GM12892 (cell line): ENCODE data around the gene CYTH3.

ENCODE experiments used
- POLR2A ChIP-seq: IDR thresholded peaks from 2 replicates; pipeline ENCODE4 v1.6.1; 2011; ENCODE audit warnings: low read depth, low read length, control low read depth
- POLR2AphosphoS5 ChIP-seq: IDR thresholded peaks from 2 replicates; pipeline ENCODE4 v1.6.1; 2011; ENCODE audit warnings: low read depth, low read length, control low read depth

- TF ChIP-seq POLR2AphosphoS5 (no peak), POLR2A (no peak)
Observed at GRCh38 chr7:6171532-6172223, 100.7 kb downstream of the CYTH3 start.
